ENCODE data around the gene TNNT3. TPM values are rescaled to one million over a fixed set of nuclear protein-coding genes. Genes with fewer than 3 reads are reported as not detected.

TNNT3 gene
- total RNA-seq, 1 donor from 2014 or later = 3.5 TPM

DNA sequence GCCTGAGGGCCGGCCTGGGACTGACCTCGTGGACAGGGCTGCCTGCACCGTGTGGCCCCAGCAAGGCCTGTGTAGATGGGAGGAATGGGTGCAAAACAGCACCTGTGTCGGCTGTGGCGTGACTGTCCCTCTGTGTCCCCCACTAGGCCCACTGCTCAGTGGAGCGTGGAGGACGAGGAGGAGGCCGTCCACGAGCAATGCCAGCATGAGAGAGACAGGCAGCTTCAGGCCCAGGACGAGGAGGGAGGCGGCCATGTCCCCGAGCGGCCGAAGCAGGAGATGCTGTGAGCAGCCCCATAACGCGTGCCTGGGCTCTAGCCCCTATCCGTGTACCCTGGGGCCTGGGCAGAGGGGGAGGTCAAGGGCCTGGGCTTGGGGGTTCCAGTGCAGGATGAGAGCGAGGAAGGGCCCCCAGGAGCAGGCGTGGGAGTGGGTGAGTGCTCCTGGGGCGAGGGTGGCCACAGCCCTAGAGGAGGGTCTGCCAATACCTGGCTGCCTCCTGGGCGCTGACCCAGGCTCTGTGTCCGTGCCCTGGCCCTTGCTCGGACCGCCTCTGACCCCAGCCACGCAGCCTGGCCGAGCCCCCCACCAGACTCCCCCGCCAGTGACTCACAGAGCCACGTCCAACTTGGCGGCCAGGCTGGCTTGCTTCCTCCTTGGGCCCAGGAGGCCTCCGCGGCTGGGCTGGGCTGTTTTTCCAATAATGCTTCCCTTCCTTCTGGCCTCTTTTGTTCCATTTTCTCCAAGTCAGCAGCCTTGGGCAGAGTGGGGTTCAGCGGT lies 39.4 kb upstream of the TNNT3 start:
- ChIA-PET CTCF (no interaction called here), POLR2A (interaction anchor here (0.6 to 5.4 kb wide), 3 partner anchors 12 to 37 kb away, joined by 3 to 55 read pairs (median 5); partner anchors contain the start of gene LSP1)
- Mint-ChIP-seq H3K9me3 (no peaks in the 10 kb centered on the region), H3K4me1 (peaks cover 53% of the 10 kb centered on the region), H3K4me3 (no peak overlapping the region), H3K27me3 (no peaks in the 10 kb centered on the region), H3K27ac (peak overlapping the region; percentile 71), H3K36me3 (ENCODE audit: low read depth) (peaks cover 11% of the 10 kb centered on the region)
- intact Hi-C loops (cut with micrococcal nuclease) = loop anchor here (5.0 kb wide), 1 partner anchor 37 kb away; the partner anchor contains the start of gene TNNT3
- peak; percentile 15 for DNase-seq
- TF ChIP-seq, protein P1, sequence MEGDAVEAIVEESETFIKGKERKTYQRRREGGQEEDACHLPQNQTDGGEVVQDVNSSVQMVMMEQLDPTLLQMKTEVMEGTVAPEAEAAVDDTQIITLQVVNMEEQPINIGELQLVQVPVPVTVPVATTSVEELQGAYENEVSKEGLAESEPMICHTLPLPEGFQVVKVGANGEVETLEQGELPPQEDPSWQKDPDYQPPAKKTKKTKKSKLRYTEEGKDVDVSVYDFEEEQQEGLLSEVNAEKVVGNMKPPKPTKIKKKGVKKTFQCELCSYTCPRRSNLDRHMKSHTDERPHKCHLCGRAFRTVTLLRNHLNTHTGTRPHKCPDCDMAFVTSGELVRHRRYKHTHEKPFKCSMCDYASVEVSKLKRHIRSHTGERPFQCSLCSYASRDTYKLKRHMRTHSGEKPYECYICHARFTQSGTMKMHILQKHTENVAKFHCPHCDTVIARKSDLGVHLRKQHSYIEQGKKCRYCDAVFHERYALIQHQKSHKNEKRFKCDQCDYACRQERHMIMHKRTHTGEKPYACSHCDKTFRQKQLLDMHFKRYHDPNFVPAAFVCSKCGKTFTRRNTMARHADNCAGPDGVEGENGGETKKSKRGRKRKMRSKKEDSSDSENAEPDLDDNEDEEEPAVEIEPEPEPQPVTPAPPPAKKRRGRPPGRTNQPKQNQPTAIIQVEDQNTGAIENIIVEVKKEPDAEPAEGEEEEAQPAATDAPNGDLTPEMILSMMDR (IDR thresholded peaks at IDR 0.05) = no peak
- ATAC-seq (ENCODE audit: low read depth) = no peak

GRCh38 chr11:1880746-1881441 lies 38.6 kb upstream of the TNNT3 start:
- Mint-ChIP-seq H3K27me3 (no peaks in the 10 kb centered on the region), H3K4me1 (peaks cover 48% of the 10 kb centered on the region), H3K36me3 (ENCODE audit: low read depth) (peaks cover 8% of the 10 kb centered on the region), H3K4me3 (no peak overlapping the region), H3K27ac (peak overlapping the region; percentile 71), H3K9me3 (no peaks in the 10 kb centered on the region)
- ChIA-PET CTCF (interaction anchor here (1.2 to 2.6 kb wide), 6 partner anchors 11 to 269 kb away, joined by 3 to 15 read pairs (median 10); partner anchors contain the start of gene LSP1), POLR2A (interaction anchor here (1.4 to 5.4 kb wide), 2 partner anchors 28 to 37 kb away, joined by 5 to 55 read pairs; partner anchors contain the start of gene LSP1)
- intact Hi-C loops (cut with micrococcal nuclease) = loop anchor here (5.0 kb wide), 1 partner anchor 36 kb away; the partner anchor contains the start of gene TNNT3
- DNase-seq (peak; percentile 22), ATAC-seq (ENCODE audit: low read depth) (no peak)
- TF ChIP-seq, protein P1 (IDR thresholded peaks at IDR 0.05) = no peak

- no peaks in the 10 kb centered on the region for H3K9me3 Mint-ChIP-seq
- no peaks in the 10 kb centered on the region for H3K27me3 Mint-ChIP-seq
- H3K4me3 Mint-ChIP-seq = no peak overlapping the region
- H3K36me3 Mint-ChIP-seq (ENCODE audit: low read depth) = peaks cover 8% of the 10 kb centered on the region
- H3K27ac Mint-ChIP-seq = peak overlapping the region; percentile 61
- peak; percentile 44 for DNase-seq
- peak; percentile 65 for ATAC-seq (ENCODE audit: low read depth)
- peaks cover 41% of the 10 kb centered on the region for H3K4me1 Mint-ChIP-seq
- POLR2A ChIA-PET = interaction anchor here (0.6 to 5.4 kb wide), 9 partner anchors 9 to 1110 kb away, joined by 3 to 55 read pairs (median 4); partner anchors contain the start of genes LSP1, MRPL23, NAP1L4 and PRR33
- TF ChIP-seq, protein P1 (IDR thresholded peaks at IDR 0.05) = no peak
- CTCF ChIA-PET = interaction anchor here (0.5 to 2.6 kb wide), 24 partner anchors 10 to 1164 kb away, joined by 3 to 15 read pairs (median 6); partner anchors contain the start of genes LSP1 and PRR33
- intact Hi-C loops (cut with micrococcal nuclease) = loop anchor here (1.0 to 5.0 kb wide), 4 partner anchors 28 to 269 kb away; partner anchors contain the start of genes LSP1 and TNNT3
Measured at GRCh38 chr11:1881442-1882264, 37.9 kb upstream of the TNNT3 start.

DNA sequence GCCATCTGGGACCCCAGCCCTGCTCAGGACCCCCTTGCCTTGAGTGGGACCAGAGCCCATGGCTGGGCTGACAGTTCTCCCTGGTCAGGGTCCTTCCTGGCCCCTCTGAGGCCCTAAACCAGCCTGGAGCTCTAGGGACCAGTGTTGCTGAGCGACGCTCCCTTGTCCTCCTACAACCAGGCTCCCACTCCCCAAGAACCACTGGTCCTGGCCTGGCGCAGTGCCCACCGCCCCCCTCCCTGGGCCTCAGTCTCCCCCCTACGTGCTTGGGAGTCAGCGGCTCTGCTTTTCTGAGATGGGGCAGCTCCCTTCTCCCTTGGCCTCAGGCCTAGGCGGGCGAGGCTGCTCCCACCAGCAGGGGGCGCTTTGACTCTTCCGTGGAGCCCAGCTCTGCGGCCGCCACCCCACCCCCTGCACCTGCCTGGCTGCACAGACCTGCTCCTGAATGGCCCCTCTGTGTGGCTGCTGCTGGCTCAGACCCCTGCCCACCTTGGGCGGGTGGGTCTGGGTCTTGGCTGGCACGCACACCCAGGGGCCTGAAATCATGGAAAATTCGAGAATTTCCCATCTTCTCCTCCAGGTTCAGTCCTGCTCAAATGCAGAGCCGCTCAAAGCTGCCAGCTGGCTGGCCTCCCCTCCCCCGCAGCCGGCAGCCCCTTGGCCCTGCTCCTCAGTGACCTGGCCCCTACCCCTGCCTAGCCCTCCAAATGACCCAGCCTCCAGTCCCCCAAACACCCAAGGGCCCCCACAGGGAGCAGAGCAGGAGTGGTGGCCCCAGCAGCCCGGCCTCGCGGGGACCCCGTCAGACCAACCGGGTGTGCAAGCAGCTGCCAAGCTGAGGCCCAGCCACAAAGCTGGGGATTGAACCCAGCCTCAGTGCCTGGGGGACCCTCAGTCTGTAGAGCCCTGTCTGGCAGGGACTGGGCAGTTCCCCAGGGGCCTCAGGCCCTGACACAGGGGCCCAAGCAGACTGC lies 37.0 kb upstream of the TNNT3 start:
- POLR2A ChIA-PET = interaction anchor here (0.6 to 5.4 kb wide), 9 partner anchors 9 to 1110 kb away, joined by 3 to 55 read pairs (median 4); partner anchors contain the start of genes LSP1, MRPL23, NAP1L4 and PRR33
- DNase-seq (peak; percentile 73), ATAC-seq (ENCODE audit: low read depth) (peak; percentile 83)
- peak overlapping the region; percentile 61 for H3K27ac Mint-ChIP-seq
- TF ChIP-seq, protein P1 (IDR thresholded peaks at IDR 0.05) = no peak
- no peaks in the 10 kb centered on the region for H3K9me3 Mint-ChIP-seq
- H3K27me3 Mint-ChIP-seq = no peaks in the 10 kb centered on the region
- H3K4me3 Mint-ChIP-seq = no peak overlapping the region
- CTCF ChIA-PET = interaction anchor here (0.5 to 2.6 kb wide), 26 partner anchors 9 to 1165 kb away, joined by 3 to 15 read pairs (median 4); partner anchors contain the start of genes LSP1 and PRR33
- H3K4me1 Mint-ChIP-seq = peaks cover 37% of the 10 kb centered on the region
- intact Hi-C loops (cut with micrococcal nuclease) = loop anchor here (1.0 to 5.0 kb wide), 4 partner anchors 29 to 268 kb away; partner anchors contain the start of genes LSP1 and TNNT3
- peaks cover 6% of the 10 kb centered on the region for H3K36me3 Mint-ChIP-seq (ENCODE audit: low read depth)

All from activated B cell treated with CpG ODN at 0.5 μM for 24 hours (primary cell).